Neural crest cell (in vitro differentiated cells): ENCODE measurements around the gene RGS14. TPM values are rescaled to one million over a fixed set of nuclear protein-coding genes. Genes with fewer than 3 reads are reported as not detected.
A peak's percentile ranks its signal among the peaks of the same experiment; 100 is the strongest.

Experiments
- DNase-seq: peaks from one replicate; pipeline ENCODE4 v3.0.0; 2021; ENCODE audit warnings: low read depth, mixed read lengths, low spot score
- H3K27ac Mint-ChIP-seq: one replicate; pipeline ENCODE4 v1.8.0; 2021; ENCODE audit warnings: mild to moderate bottlenecking, mixed read lengths; ENCODE audit not compliant: unreplicated experiment
- H3K27me3 Mint-ChIP-seq: 2 replicates; pipeline ENCODE4 v1.8.0; 2021; ENCODE audit warnings: low read depth, mild to moderate bottlenecking, mixed read lengths
- H3K36me3 Mint-ChIP-seq: 2 replicates; pipeline ENCODE4 v1.8.0; 2021; ENCODE audit warnings: low read depth, mild to moderate bottlenecking, mixed read lengths
- H3K4me1 Mint-ChIP-seq: 2 replicates; pipeline ENCODE4 v1.8.0; 2021; ENCODE audit warnings: mixed read lengths
- H3K4me3 Mint-ChIP-seq: one replicate; pipeline ENCODE4 v1.8.0; 2021; ENCODE audit warnings: mild to moderate bottlenecking, mixed read lengths
- H3K9me3 Mint-ChIP-seq: 2 replicates; pipeline ENCODE4 v1.8.0; 2021; ENCODE audit warnings: mixed read lengths
- CTCF ChIP-seq: fragments of 200-600 bp; sonication (generic); conservative IDR thresholded peaks from 2 replicates; pipeline ENCODE4 v1.5.0; 2021; ENCODE audit warnings: antibody characterized with exemption, mild to moderate bottlenecking
- total RNA-seq: library from RNA; stranded (reverse); gene quantifications from 2 replicates; pipeline ENCODE4 v1.2.1, GENCODE V29; 2021

The RGS14 gene
- total RNA-seq, 1 donor from 2014 or later: 12.3 TPM

- H3K4me3 Mint-ChIP-seq: peak overlapping the region; percentile 59
- peaks cover 16% of the 10 kb centered on the region for H3K27me3 Mint-ChIP-seq
- no peak for DNase-seq
- no peaks in the 10 kb centered on the region for H3K36me3 Mint-ChIP-seq
- H3K4me1 Mint-ChIP-seq: peaks cover 15% of the 10 kb centered on the region
- H3K9me3 Mint-ChIP-seq: no peaks in the 10 kb centered on the region
- TF ChIP-seq CTCF: no peak
- no peak overlapping the region for H3K27ac Mint-ChIP-seq
Measured at GRCh38 chr5:177362292-177362609, 4.5 kb downstream of the RGS14 start.

- Mint-ChIP-seq H3K4me3 (peak overlapping the region; percentile 59), H3K4me1 (peaks cover 9% of the 10 kb centered on the region), H3K27ac (no peak overlapping the region), H3K36me3 (no peaks in the 10 kb centered on the region), H3K9me3 (no peaks in the 10 kb centered on the region), H3K27me3 (peaks cover 13% of the 10 kb centered on the region)
- no peak for TF ChIP-seq CTCF
- DNase-seq: peak; percentile 37
Measured at GRCh38 chr5:177362610-177363507, 5.1 kb downstream of the RGS14 start.

DNA sequence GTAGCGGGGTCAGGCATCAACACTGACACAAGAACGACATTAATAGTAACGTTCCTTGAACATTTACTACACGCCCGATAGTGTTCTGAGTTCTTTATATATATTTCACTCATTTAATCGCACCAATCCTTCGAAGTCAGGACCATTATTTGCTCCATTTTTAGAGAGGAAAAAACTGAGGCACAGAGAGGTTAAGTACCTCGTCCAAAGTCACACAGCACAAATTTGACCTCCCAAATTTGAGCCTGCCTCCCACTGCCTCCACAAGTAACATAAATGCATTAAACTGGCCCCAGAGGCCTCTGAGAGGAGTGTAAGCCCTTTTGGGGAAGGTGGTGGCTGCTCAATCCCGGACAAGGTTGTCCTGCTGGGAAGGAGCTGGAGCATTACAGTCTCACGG, 5.8 kb downstream of the RGS14 start:
- Mint-ChIP-seq H3K36me3 (no peaks in the 10 kb centered on the region), H3K9me3 (no peaks in the 10 kb centered on the region), H3K4me3 (peak overlapping the region; percentile 31), H3K27me3 (peaks cover 18% of the 10 kb centered on the region), H3K27ac (no peak overlapping the region), H3K4me1 (peaks cover 14% of the 10 kb centered on the region)
- TF ChIP-seq CTCF: no peak
- DNase-seq: no peak

- H3K4me3 Mint-ChIP-seq: peak overlapping the region; percentile 66
- no peak for DNase-seq
- H3K36me3 Mint-ChIP-seq: no peaks in the 10 kb centered on the region
- TF ChIP-seq CTCF: no peak
- no peaks in the 10 kb centered on the region for H3K9me3 Mint-ChIP-seq
- no peak overlapping the region for H3K27ac Mint-ChIP-seq
- peaks cover 20% of the 10 kb centered on the region for H3K4me1 Mint-ChIP-seq
- peaks cover 22% of the 10 kb centered on the region for H3K27me3 Mint-ChIP-seq
Measured at GRCh38 chr5:177364159-177364962, 6.6 kb downstream of the RGS14 start.

- H3K4me1 Mint-ChIP-seq: peaks cover 21% of the 10 kb centered on the region
- H3K4me3 Mint-ChIP-seq: no peak overlapping the region
- no peak for TF ChIP-seq CTCF
- H3K36me3 Mint-ChIP-seq: no peaks in the 10 kb centered on the region
- no peak overlapping the region for H3K27ac Mint-ChIP-seq
- no peak for DNase-seq
- H3K9me3 Mint-ChIP-seq: no peaks in the 10 kb centered on the region
- H3K27me3 Mint-ChIP-seq: peaks cover 17% of the 10 kb centered on the region
Measured at GRCh38 chr5:177365845-177366527, 8.3 kb downstream of the RGS14 start.
